ENCODE measurements around the gene CDHR3.
"Not testable (repeated sequence)": the region's sequence is repeated elsewhere in the genome, so short reads cannot be mapped to it uniquely, and the experiment has no call there.

The CDHR3 gene

GRCh38 chr7:105999256-105999655 is 36.2 kb downstream of the CDHR3 start:
- no peak for DNase-seq (ENCODE audit: low read depth)

GRCh38 chr7:106001196-106001595 is 38.1 kb downstream of the CDHR3 start:
- DNase-seq (ENCODE audit: low read depth), result no peak

- no peak for DNase-seq (ENCODE audit: low read depth)
Observed at GRCh38 chr7:106001886-106002285, 38.8 kb downstream of the CDHR3 start.

- no peak for DNase-seq (ENCODE audit: low read depth)
Observed at GRCh38 chr7:106003525-106004064, 40.5 kb downstream of the CDHR3 start.

GRCh38 chr7:106006906-106007305 is 43.8 kb downstream of the CDHR3 start:
- no peak for DNase-seq (ENCODE audit: low read depth)

GRCh38 chr7:106007796-106008195 is 44.7 kb downstream of the CDHR3 start:
- not testable (repeated sequence) for DNase-seq (ENCODE audit: low read depth)

GRCh38 chr7:106009503-106010226 is 46.6 kb downstream of the CDHR3 start:
- DNase-seq (ENCODE audit: low read depth), result peak; percentile 61

GRCh38 chr7:106010331-106010730 is 47.3 kb downstream of the CDHR3 start:
- DNase-seq (ENCODE audit: low read depth), result no peak

GRCh38 chr7:106010866-106011265 is 47.8 kb downstream of the CDHR3 start:
- DNase-seq (ENCODE audit: low read depth), result no peak

GRCh38 chr7:106012184-106012583 is 49.1 kb downstream of the CDHR3 start:
- DNase-seq (ENCODE audit: low read depth), result no peak

- DNase-seq (ENCODE audit: low read depth), result no peak
Observed at GRCh38 chr7:106012935-106013439, 49.9 kb downstream of the CDHR3 start.

- DNase-seq (ENCODE audit: low read depth), result no peak
Observed at GRCh38 chr7:106015381-106016218, 52.5 kb downstream of the CDHR3 start.

GRCh38 chr7:106016331-106016730 is 53.3 kb downstream of the CDHR3 start:
- no peak for DNase-seq (ENCODE audit: low read depth)

GRCh38 chr7:106017657-106018056 is 54.6 kb downstream of the CDHR3 start:
- no peak for DNase-seq (ENCODE audit: low read depth)

- DNase-seq (ENCODE audit: low read depth), result no peak
Observed at GRCh38 chr7:106018566-106019469, 55.8 kb downstream of the CDHR3 start.

GRCh38 chr7:106019470-106019820 is 56.4 kb downstream of the CDHR3 start:
- no peak for DNase-seq (ENCODE audit: low read depth)

GRCh38 chr7:106021151-106022067 is 58.3 kb downstream of the CDHR3 start:
- DNase-seq (ENCODE audit: low read depth), result no peak

GRCh38 chr7:106022193-106022821 is 59.2 kb downstream of the CDHR3 start:
- peak; percentile 60 for DNase-seq (ENCODE audit: low read depth)

- no peak for DNase-seq (ENCODE audit: low read depth)
Observed at GRCh38 chr7:106023369-106024322, 60.6 kb downstream of the CDHR3 start.
